Spleen (tissue), 11 donors: ENCODE results near the gene GALNTL6. TPM values are rescaled to one million over a fixed set of nuclear protein-coding genes. Genes with fewer than 3 reads are reported as not detected.

Source experiments
- DNase-seq: peaks from one replicate; pipeline ENCODE4 v3.0.0-alpha.2; 2020
- H3K27ac ChIP-seq, 8 donors: fragments of 200-600 bp; sonication (generic) in 7 of 8; 1 replicate in 4 of 8; 2 replicates in 4 of 8; pipeline versions ENCODE4 v1.5.0 to v1.8.0; 2016 to 2021; ENCODE audit warnings: inconsistent platforms in 4 of 8, mild to moderate bottlenecking in 4 of 8, moderate library complexity in 1 of 8
- H3K27me3 ChIP-seq, 7 donors: fragments of 200-600 bp; sonication (generic) in 6 of 7; replicated peaks in 1 of 7; 1 replicate in 4 of 7; 2 replicates in 3 of 7; pipeline versions ENCODE4 v1.5.0 to v1.8.0; 2016 to 2021; ENCODE audit warnings: inconsistent platforms in 3 of 7, mild to moderate bottlenecking in 1 of 7
- H3K36me3 ChIP-seq, 6 donors: fragments of 200-600 bp; sonication (generic) in 5 of 6; 1 replicate in 4 of 6; 2 replicates in 2 of 6; pipeline versions ENCODE4 v1.5.0 to v1.8.0; 2016 to 2021; ENCODE audit warnings: inconsistent platforms in 2 of 6
- H3K4me1 ChIP-seq, 6 donors: fragments of 200-600 bp; sonication (generic) in 5 of 6; 1 replicate in 3 of 6; 2 replicates in 3 of 6; pipeline versions ENCODE4 v1.5.0 to v1.8.0; 2016 to 2021; ENCODE audit warnings: inconsistent platforms in 3 of 6
- H3K4me3 ChIP-seq, 8 donors: fragments of 200-600 bp; sonication (generic) in 7 of 8; 1 replicate in 4 of 8; 2 replicates in 4 of 8; pipeline versions ENCODE4 v1.5.0 to v1.8.0; 2016 to 2021; ENCODE audit warnings: inconsistent platforms in 4 of 8, mild to moderate bottlenecking in 4 of 8, moderate library complexity in 2 of 8
- H3K9me3 ChIP-seq, 8 donors: fragments of 200-600 bp; sonication (generic) in 7 of 8; 1 replicate in 4 of 8; 2 replicates in 4 of 8; pipeline versions ENCODE4 v1.5.0 to v1.8.0; 2016 to 2021; ENCODE audit warnings: inconsistent platforms in 4 of 8
- CTCF ChIP-seq, 11 experiments: fragments of 200-600 bp in 7 of 11; fragments of 450-650 bp in 4 of 11; sonication (generic) in 4 of 11; IDR thresholded peaks in 8 of 11; conservative IDR thresholded peaks in 3 of 11; 1 replicate in 7 of 11; 2 replicates in 4 of 11; pipeline versions ENCODE4 v1.4.0 to v1.8.0; 2016 to 2021; ENCODE audit warnings: antibody characterized with exemption in 11 of 11, inconsistent platforms in 4 of 11, mild to moderate bottlenecking in 1 of 11
- POLR2A ChIP-seq, 3 donors: fragments of 450-650 bp; IDR thresholded peaks; one replicate each; pipeline ENCODE4 v1.5.1; 2017; ENCODE audit warnings: antibody characterized with exemption in 3 of 3, mild to moderate bottlenecking in 1 of 3
- POLR2AphosphoS5 ChIP-seq, 3 donors: sonication (generic); formaldehyde crosslinking; IDR thresholded peaks; one replicate each; pipeline ENCODE4 v1.5.1; 2017; ENCODE audit warnings: antibody characterized with exemption in 3 of 3
- WGBS, 5 donors: extraction: QIAGEN DNeasy Blood & Tissue Kit in 3 of 5; methylation state at CpG; one replicate each; pipeline versions ENCODE4 v1.1.5 to v1.1.7; 2013 to 2018; 5-methylcytosine and 5-hydroxymethylcytosine counted together
- intact Hi-C: fragments of 100-400 bp; cut with DNase I; formaldehyde crosslinking; loops from one replicate; pipeline ENCODE4 v1.15.0; 2023; ENCODE audit warnings: low total_unique reads
- polyA plus RNA-seq, 3 donors: library from polyadenylated mRNA; stranded (reverse); fragments of 200-250 nt; gene quantifications; one replicate each; pipeline ENCODE4 v1.2.1, GENCODE V29; 2013
- total RNA-seq, 7 donors: library from RNA; depleted of rRNA in 3 of 7; stranded (reverse); fragments of >200 nt in 3 of 7; fragmentation: NEBNext Ultra II Directional in 4 of 7; extraction: Animal tissue kit (Norgen Biotek cat#: 25700) in 4 of 7; gene quantifications; one replicate each; pipeline versions ENCODE4 v1.1.0 to v1.2.1, GENCODE V29; 2016 to 2021
- donor health status: healthy with polysubstance abuse.
- donor health status: DM: no; HTN: no; CAD: no; lungs with moderate emphysema.
- donor health status: DM: no; HTN: no; CAD: no.
- donor health status: Bipolar disorder and iron deficiency.
- donor health status: healthy.
- donor health status: DM: no; HTN: no; CAD: no.
- donor health status: DM: yes; HTN: yes; CAD: no.

The GALNTL6 gene
- total and polyA plus RNA-seq, 10 donors, result 3.2 to 12.5 (median 7.1) TPM

- no peaks in the 10 kb centered on the region for H3K4me1 ChIP-seq
- no peaks in the 10 kb centered on the region for H3K27me3 ChIP-seq
- no peak overlapping the region for H3K4me3 ChIP-seq
- WGBS, 5 donors, result 56 to 86% (median 72%) methylated on average over 6 of the region's 6 CpGs
- H3K36me3 ChIP-seq, result no peaks in the 10 kb centered on the region
- H3K9me3 ChIP-seq, result no peaks in the 10 kb centered on the region
- no peak for TF ChIP-seq CTCF (IDR thresholded peaks at IDR 0.05 in 8 of 11, conservative IDR thresholded peaks at IDR 0.05 in 3 of 11)
- TF ChIP-seq POLR2A (IDR thresholded peaks at IDR 0.05), result no peak
- no peak for TF ChIP-seq POLR2AphosphoS5 (IDR thresholded peaks at IDR 0.05)
- no peak for DNase-seq
- no peak overlapping the region for H3K27ac ChIP-seq
- intact Hi-C loops, result no loop called here
Measured at GRCh38 chr4:173002830-173003561, 1189.8 kb downstream of the GALNTL6 start.

- Histone ChIP-seq H3K9me3 (no peaks in the 10 kb centered on the region), H3K27me3 (no peaks in the 10 kb centered on the region), H3K36me3 (no peaks in the 10 kb centered on the region), H3K27ac (no peak overlapping the region), H3K4me1 (no peaks in the 10 kb centered on the region), H3K4me3 (no peak overlapping the region)
- TF ChIP-seq POLR2A (IDR thresholded peaks at IDR 0.05) (no peak), POLR2AphosphoS5 (IDR thresholded peaks at IDR 0.05) (no peak), CTCF (IDR thresholded peaks at IDR 0.05 in 8 of 11, conservative IDR thresholded peaks at IDR 0.05 in 3 of 11) (no peak)
- 59 to 66% (median 61%) methylated on average over 3 of the region's 3 CpGs for WGBS, 5 donors
- DNase-seq, result no peak
- intact Hi-C loops, result no loop called here
Measured at GRCh38 chr4:173005912-173006633, 1192.9 kb downstream of the GALNTL6 start.

- Histone ChIP-seq H3K36me3 (no peaks in the 10 kb centered on the region), H3K27ac (no peak overlapping the region), H3K9me3 (no peaks in the 10 kb centered on the region), H3K4me1 (peaks cover 0 to 3% (median 0%) of the 10 kb centered on the region in 6 donors), H3K27me3 (no peaks in the 10 kb centered on the region), H3K4me3 (no peak overlapping the region)
- no peak for DNase-seq
- WGBS, 5 donors, result 64 to 74% (median 71%) methylated on average over 3 of the region's 3 CpGs
- TF ChIP-seq POLR2A (IDR thresholded peaks at IDR 0.05) (no peak), POLR2AphosphoS5 (IDR thresholded peaks at IDR 0.05) (no peak), CTCF (IDR thresholded peaks at IDR 0.05 in 8 of 11, conservative IDR thresholded peaks at IDR 0.05 in 3 of 11) (no peak)
- intact Hi-C loops, result no loop called here
Measured at GRCh38 chr4:173008436-173008835, 1195.2 kb downstream of the GALNTL6 start.

- 86 to 92% (median 91%) methylated on average over 7 of the region's 7 CpGs for WGBS, 5 donors
Measured at GRCh38 chr4:173009129-173009823, 1196.1 kb downstream of the GALNTL6 start.

More at GRCh38 chr4:173009129-173009823, 1196.1 kb downstream of the GALNTL6 start:
- H3K4me3 ChIP-seq, result no peak overlapping the region
- no peaks in the 10 kb centered on the region for H3K9me3 ChIP-seq
- peaks cover 0 to 5% (median 0%) of the 10 kb centered on the region in 6 donors for H3K4me1 ChIP-seq
- TF ChIP-seq POLR2AphosphoS5 (IDR thresholded peaks at IDR 0.05), result no peak
- TF ChIP-seq CTCF (IDR thresholded peaks at IDR 0.05 in 8 of 11, conservative IDR thresholded peaks at IDR 0.05 in 3 of 11), result no peak
- no peak for TF ChIP-seq POLR2A (IDR thresholded peaks at IDR 0.05)
- intact Hi-C loops, result no loop called here
- no peaks in the 10 kb centered on the region for H3K36me3 ChIP-seq
- no peak for DNase-seq
- H3K27me3 ChIP-seq, result no peaks in the 10 kb centered on the region
- H3K27ac ChIP-seq, result no peak overlapping the region
